ENCODE data around the gene DENND10.
"Not testable (repeated sequence)": the region's sequence is repeated elsewhere in the genome, so short reads cannot be mapped to it uniquely, and the experiment has no call there.

DENND10 gene

DNA sequence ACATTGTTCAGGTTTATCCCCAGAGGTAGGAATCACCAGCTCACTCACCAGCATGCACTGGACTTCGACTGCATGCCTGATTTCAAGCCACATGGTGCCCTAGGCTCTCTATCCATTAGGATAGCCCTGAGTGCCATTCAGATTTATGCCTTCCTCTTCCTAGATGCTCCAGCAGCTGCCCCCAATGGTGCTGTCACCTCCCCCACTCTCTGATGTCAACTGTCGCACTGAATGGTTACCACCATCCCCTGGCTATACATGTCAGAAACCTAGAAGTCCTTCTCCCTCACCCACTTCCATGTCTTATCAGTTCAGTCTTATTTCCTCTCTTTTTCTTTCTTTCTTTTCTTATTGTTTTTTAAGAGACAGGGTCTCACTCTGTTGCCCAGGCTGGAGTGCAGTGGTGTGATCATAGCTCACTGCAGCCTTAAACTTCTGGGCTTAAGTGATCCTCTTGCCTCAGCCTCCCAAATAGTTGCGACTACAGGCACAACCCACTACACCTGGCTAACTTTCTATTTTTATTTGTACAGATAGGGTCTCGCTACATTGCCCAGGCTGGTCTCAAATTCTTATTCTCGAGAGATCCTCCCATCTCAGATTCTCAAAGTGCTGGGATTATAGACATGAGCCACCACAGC, 58.7 kb downstream of the DENND10 start:
- no peak overlapping the region for H3K27ac ChIP-seq
- DNase-seq (ENCODE audit: low read depth, low spot score) = no peak

DNA sequence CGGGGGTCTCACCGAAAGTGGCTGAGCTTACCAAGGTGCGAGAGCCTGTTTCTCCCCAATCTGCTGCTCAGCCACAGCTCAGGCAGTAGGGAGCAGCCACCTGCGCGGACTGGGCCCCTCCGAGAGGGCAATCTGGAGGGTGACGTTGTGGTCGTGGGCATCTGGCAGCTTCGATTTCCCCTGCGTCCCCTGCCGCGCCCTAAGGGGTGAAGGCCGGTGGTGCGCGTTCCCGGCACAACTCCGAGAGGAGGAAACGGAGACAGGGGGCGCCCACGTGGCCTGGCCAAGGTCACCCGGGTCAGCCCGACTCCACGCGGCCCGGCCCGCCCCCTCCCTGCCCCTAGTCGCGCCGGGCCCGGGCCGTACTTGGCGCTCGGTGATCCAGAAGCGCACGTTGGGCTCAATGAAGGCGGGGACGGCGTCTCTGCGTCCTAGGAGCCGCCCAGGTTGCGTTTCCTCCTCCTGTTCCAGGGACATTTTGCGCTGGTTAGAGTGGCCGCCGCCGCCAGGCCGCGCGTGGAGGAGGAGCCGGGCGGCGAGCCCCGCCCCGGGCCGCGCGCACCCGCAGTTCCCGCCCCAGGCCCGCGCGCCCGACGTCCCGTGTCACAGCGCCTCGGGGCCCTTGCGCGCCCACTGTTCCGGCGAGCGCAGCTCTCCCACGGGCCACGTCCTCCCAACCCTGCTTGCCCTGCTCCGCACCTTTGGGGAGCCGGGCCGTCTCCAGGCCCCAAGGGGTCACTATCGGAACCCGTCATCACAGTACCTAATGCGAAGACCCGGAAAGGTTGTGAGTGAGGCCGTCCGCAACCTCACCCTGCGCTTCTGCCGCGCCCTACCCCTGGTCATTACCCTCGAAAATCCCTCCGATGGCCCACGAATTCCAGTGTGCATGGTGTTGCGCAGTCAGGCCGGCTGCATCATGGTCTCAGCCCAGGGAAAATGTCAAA, 61.5 kb downstream of the DENND10 start, which contains the start of gene SFXN4:
Gene SFXN4 (minus strand): TSS at position 544 of the 947 bp plus-strand sequence. CDS start 67 bp downstream, at position 477.
- DNase-seq (ENCODE audit: low read depth, low spot score) = no peak
- H3K27ac ChIP-seq = peak within 1 kb of the TSS; percentile 67

DNA sequence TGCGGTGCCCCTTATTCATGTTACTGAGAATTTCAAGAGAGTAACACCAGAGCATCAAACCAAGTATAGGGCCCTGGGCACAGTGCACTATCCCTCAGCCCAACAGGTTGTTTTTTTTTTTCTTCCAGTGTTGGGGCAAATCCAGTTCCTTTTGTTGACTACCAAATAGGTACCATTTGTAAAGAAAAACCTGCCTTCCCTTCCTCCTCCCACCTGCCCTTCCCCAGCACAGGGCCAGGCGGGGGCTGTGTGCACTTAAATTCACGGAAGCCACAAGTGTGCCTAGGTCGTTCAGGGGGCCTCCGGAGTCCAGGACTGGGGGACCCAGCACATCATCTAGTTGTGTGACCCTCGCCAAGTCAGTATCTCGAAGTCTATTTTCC, 62.2 kb downstream of the DENND10 start:
- DNase-seq (ENCODE audit: low read depth, low spot score) = no peak
- H3K27ac ChIP-seq = peak overlapping the region; percentile 67

DNA sequence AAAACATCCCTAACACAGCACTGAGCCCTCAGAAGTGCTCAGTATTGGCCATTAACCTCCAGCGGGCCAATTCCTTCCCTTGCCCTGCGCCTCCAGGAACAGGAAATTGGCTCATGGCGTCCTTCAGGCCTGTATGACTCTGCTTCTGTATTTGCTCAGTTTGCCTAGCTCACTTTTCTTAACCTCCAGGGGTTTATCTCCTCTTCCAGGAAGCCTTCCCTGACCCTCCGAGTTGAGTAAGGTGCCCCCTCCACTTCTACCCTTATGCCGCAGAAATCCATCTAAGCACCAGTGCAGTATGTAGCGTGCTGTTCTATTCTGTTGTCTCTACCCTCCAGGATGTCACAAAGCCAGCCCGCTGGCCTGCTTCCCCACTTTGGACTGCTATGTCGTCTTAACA, 62.7 kb downstream of the DENND10 start:
- peak overlapping the region; percentile 67 for H3K27ac ChIP-seq
- no peak for DNase-seq (ENCODE audit: low read depth, low spot score)

DNA sequence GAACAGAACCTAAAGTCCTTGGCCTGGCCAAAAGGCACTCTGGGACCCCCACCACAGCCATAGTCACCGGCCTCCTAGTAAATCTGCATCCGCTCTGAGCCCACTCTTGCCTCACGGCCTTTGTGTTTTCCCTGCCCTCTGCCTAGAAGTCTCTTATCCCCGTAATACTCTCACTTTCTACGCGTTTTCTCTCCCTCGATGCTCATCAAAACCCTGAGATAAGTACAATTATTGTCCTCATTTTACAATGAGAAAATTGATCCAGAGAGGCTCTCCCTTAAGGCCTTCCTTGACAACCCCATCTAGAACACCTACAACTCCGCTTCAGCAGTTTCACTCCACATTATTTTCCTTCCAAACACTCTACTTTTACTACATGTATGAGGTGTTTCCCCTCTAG, 63.1 kb downstream of the DENND10 start:
- peak overlapping the region; percentile 67 for H3K27ac ChIP-seq

DNA sequence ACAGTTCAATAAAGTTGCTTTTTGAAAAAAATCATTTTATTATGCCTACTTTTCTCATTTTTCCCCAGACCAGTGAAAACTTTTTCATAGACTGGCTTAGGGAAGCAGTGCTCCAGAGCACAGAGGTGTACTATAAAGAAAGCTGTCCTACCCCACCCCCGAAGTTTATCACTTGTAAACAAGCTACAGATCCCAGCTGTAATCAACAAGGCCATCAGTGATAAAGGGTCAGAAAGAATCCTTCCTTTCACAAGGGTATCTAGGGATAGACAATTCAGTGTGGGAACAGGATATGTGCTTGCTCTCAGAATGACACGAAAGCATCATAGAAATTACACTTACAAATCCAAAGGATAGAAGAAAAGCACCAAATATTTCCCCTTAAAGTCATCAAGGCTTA, 70.2 kb downstream of the DENND10 start:
- DNase-seq (ENCODE audit: low read depth, low spot score) = no peak
- peak overlapping the region; percentile 64 for H3K27ac ChIP-seq

More for the DNA sequence above, 63.1 kb downstream of the DENND10 start:
- DNase-seq (ENCODE audit: low read depth, low spot score) = no peak

DNA sequence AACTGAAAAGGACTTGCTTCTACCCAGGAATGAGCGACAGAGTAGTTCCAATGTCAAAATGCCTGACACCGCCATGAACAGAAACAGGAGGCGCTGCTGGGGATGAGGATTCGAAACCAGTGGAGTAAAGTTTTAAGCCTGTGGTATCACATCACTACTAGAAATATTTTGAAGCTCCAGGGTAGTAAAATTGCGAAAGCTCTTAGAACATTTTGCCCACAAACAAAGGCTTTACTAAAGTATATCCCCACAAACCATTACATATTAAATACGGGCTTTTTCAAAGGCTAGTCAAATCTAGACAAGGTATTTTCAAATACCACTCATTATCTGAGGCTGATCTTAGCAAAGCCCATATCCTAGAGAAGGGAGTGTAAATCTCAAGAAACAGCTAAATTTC, 72.3 kb downstream of the DENND10 start:
- DNase-seq (ENCODE audit: low read depth, low spot score) = no peak
- peak overlapping the region; percentile 72 for H3K27ac ChIP-seq

DNA sequence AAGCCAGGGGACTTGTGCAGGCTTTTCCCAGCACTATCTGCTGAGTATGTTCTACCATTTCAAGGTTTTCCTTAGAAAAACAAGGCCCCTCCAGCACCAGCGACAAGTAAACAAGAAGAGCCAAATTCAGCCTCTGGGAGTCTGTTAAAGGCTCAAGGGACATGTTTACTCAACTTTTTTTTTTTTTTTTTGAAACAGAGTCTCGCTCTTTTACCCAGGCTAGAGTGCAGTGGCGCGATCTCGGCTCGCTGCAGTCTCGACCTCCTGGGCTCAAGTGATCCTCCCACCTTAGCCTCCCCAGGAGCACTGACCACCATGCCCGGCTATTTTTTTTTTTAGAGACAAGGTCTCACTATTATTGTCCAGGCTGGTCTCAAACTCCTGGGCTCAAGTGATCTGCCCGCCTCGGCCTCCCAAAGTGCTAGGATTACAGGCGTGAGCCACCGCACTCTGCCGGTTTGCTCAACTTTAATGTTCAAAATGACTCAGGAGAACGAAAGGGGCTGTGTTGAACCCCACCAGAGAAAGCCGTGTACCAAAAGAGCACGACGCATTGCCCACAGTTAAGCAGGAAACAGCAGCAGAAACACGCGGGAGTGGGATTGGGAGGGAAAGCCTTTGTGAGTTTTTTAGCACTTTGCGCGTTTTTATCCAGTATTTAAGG, 73.9 kb downstream of the DENND10 start:
- DNase-seq (ENCODE audit: low read depth, low spot score) = no peak

DNA sequence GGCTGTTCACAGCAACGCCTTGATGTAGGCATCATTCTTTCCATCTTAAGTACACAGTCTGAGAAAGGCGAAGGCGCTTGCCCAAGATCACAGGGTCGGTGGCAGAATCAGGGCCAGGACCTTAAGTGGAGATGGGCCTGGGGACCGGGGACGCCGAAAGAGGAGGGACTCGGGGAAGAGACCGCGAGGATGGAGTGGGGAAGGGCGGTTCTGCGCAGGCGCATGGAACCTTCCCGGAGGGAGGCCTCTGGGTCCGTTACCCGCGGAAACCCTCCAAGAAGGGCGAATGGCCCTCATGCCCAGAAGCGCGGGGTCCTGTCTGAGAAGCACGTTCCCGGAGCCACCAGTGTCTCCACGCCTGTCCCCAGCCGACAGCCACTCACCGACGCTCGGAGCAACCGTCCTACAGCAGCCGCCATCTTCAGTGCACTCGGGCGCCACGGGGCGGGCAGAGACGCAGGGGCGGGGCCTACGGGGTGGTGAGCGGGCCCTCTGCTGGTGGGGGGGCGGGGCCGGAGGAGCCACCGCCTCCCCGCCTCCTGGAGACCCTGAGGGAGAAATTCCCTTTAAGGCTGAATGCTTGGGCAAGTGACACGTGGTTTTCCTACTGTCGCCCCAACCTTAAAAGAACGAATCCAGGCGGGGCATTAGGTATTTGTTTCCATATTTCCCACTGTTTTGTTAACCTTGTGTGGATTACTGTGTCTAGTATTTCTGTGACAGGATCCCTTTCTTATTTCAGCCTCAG, 74.6 kb downstream of the DENND10 start, which contains the start of gene PRDX3:
Gene PRDX3 (minus strand): TSS at position 441 of the 748 bp plus-strand sequence. CDS start 22 bp downstream, at position 419.
- peak within 1 kb of the TSS; percentile 72 for H3K27ac ChIP-seq
- DNase-seq (ENCODE audit: low read depth, low spot score) = peak; percentile 6

More for the DNA sequence above, 73.9 kb downstream of the DENND10 start:
- H3K27ac ChIP-seq = peak overlapping the region; percentile 72

DNA sequence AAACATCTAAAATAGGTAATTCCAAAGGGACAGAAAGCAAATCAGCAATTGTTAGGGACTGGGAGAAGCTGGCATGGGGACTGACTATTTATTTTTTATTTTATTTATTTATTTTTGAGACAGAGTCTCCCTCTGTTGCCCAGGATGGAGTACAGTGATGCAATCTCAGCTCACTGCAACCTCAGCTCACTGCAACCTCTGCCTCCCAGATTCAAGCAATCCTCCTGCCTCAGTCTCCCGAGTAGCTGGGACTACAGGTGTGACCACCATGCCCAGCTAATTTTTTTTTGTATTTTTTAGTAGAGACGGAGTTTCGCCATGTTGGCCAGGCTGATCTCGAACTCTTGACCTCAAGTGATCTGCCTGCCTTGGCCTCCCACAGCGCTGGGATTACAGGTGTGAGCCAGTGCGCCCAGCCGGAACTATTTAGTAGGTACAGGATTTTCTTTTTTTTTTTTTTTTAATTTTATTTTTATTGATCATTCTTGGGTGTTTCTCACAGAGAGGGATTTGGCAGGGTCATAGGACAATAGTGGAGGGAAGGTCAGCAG, 77.0 kb downstream of the DENND10 start:
- H3K27ac ChIP-seq; DNase-seq (ENCODE audit: low read depth, low spot score): not testable (repeated sequence)

DNA sequence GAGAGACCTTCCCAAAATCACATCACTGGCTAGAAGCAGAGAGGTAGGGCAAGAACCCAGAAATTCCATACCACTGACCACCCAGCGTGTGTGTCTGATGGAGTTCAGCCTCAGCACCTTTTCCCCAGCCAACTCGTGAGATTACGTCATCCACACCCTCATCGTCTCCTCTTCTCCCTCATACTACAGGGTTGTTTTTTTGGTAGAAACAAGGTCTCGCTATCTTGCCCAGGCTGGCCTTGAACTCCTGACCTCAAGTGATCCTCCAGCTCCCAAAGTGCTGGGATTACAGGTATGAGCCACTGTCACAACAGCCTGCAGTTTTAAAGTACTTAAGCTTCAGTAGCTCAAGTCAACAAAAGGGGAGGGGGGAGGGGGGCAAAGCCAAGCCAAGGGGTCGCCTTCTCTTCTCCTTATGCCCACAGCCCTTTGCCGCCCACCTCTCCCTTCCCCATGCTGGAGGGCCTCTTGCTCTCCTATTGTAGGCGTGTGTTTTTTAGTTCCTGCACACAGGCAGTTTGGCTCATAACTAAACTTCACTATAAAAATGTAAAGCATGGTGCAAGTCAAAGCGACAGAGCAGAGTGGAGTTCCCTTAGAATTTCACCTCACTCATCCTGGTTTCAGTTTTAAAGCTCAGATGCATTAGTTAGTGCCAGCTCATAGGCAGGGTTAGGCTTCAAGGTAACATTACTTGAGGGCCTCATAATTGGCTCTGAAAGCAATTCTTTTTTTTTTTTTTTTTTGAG, 79.9 kb downstream of the DENND10 start:
- no peak for DNase-seq (ENCODE audit: low read depth, low spot score)
- H3K27ac ChIP-seq = no peak overlapping the region
